Hepatic stellate cell (primary cell): ENCODE results near the gene EMB.
"Not testable (repeated sequence)": the region's sequence is repeated elsewhere in the genome, so short reads cannot be mapped to it uniquely, and the experiment has no call there.

Experiments
- DNase-seq: peaks from one replicate; pipeline ENCODE4 v3.0.0; 2011; ENCODE audit warnings: low spot score

EMB gene

DNA sequence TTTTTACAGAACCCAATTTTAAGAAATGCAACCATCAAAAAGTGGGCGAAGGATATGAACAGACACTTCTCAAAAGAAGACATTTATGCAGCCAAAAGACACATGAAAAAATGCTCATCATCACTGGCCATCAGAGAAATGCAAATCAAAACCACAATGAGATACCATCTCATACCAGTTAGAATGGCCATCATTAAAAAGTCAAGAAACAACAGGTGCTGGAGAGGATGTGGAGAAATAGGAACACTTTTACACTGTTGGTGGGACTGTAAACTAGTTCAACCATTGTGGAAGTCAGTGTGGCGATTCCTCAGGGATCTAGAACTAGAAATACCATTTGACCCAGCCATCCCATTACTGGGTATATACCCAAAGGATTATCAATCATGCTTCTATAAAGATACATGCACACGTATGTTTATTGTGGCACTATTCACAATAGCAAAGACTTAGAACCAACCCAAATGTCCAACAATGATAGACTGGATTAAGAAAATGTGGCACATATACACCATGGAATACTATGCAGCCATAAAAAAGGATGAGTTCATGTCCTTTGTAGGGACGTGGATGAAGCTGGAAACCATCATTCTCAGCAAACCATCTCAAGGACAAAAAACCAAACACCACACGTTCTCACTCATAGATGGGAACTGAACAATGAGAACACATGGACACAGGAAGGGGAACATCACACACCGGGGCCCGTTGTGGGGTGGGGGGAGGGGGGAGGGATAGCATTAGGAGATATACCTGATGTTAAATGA lies 19.7 kb downstream of the EMB start:
- not testable (repeated sequence) for DNase-seq

DNA sequence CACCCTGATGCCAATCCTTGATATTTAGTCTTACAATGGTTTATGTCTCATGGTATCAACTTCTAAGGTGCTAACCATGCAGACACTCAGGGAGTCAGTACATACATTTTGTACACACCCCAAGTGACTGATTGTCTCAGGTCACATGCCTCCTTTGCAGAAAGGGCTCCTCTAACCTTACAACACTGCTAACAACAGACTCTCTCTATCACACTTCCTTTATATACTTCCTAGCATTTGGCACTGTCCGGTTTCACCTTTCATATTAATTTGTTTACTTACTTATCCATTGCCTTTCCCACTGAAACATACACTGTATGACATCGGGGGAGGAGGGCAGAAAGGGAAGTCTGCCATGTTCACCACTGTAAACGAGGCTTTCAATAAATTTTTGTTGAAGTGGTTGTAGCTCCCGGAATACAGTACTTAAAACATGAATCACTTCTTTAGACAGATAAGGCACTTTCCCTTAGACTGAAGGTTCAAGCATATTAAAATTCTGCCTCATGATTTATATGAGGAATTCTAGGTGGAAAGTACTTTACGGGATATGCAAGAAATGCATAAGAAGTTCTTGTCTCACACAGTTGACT lies 20.6 kb downstream of the EMB start:
- no peak for DNase-seq

DNA sequence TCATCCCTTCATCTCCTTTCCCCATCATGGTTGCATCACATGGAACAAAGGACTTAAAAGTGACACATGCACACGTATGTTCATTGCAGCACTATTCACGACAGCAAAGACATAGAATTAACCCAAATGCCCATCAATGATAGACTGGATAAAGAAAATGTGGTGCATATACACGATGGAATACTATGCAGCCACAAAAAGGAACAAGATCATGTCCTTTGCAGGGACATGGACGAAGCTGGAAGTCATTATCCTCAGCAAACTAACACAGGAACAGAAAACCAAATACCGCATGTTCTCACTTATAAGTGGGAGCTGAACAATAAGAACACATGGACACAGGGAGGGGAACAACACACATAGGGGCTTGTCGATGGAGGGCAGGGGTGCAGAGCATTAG lies 21.4 kb downstream of the EMB start:
- not testable (repeated sequence) for DNase-seq

DNA sequence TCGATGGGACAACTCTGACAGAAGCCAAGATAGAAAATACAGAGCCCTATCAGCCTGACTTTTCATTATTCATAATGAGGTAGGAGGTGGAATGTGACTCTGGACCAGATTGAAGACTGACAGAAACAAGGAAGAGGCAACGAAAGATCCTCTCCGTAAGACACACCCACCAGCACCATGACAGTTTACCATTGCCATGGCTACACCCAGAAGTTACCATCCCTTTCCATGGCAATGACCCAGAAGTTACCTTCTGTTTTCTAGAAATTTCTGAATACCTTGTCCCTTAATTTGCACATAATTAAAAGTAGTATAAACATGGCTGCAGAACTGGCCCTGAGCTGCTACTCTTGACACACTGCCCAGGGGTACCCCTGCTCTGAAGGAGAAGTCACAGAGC lies 24.5 kb downstream of the EMB start:
- DNase-seq = not testable (repeated sequence)

DNA sequence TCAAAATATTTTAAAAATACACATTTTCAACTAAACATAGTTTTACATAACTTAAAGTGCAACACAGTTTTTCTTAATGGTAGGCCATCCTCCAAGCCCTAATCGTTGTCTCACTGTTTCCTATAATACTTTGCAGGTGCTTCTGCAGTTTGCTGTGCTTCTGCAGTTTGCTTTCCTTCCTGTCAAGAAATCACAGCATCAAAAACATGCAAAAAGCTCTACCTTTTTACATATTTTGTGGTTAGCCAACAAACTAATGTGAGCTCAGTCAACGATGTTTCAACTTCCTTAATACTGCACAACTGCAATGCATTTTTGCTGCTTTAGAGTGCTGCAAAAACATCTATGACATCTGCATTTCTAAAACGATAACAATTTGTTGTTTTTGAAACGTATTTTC lies 25.2 kb downstream of the EMB start:
- DNase-seq = no peak

GRCh38 chr5:50410932-50411331 lies 30.2 kb downstream of the EMB start:
- not testable (repeated sequence) for DNase-seq

GRCh38 chr5:50406877-50407276 lies 34.2 kb downstream of the EMB start:
- DNase-seq = no peak

- no peak for DNase-seq
Observed at GRCh38 chr5:50401336-50401735, 39.8 kb downstream of the EMB start.

- DNase-seq = peak; percentile 18
Observed at GRCh38 chr5:50393925-50394609, 47.0 kb downstream of the EMB start.

DNA sequence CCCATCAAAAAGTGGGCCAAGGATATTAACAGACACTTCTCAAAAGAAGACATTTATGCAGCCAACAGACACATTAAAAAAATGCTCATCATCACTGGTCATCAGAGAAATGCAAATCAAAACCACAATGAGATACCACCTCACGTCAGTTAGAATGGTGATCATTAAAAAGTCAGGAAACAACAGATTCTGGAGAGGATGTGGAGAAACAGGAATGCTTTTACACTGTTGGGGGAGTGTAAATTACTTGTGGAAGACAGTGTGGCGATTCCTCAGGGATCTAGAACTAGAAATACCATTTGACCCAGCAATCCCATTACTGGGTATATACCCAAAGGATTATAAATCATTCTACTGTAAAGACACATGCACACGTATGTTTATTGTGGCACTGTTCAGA lies 48.8 kb downstream of the EMB start:
- DNase-seq = not testable (repeated sequence)

DNA sequence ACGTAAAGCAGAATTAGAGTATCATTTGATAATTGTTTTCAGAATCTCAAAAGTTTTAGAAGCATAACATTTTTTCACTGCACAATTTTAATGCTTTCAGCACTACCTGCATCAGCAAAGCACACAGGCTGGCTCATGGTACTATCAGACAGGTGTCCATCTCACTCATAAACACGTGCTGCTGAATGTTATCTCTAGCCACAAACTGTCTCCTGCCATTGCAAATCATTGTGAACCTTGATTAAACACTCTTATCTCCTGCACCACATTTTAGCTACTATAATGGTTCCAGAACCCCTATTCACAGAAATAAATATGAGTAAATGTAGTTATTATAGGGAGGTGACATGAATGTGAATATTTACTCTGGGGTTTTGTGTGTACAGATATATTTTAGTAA lies 56.7 kb downstream of the EMB start:
- DNase-seq = not testable (repeated sequence)

GRCh38 chr5:50376696-50377095 lies 64.4 kb downstream of the EMB start:
- DNase-seq = not testable (repeated sequence)

GRCh38 chr5:50369287-50370033 lies 71.6 kb downstream of the EMB start:
- not testable (repeated sequence) for DNase-seq

DNA sequence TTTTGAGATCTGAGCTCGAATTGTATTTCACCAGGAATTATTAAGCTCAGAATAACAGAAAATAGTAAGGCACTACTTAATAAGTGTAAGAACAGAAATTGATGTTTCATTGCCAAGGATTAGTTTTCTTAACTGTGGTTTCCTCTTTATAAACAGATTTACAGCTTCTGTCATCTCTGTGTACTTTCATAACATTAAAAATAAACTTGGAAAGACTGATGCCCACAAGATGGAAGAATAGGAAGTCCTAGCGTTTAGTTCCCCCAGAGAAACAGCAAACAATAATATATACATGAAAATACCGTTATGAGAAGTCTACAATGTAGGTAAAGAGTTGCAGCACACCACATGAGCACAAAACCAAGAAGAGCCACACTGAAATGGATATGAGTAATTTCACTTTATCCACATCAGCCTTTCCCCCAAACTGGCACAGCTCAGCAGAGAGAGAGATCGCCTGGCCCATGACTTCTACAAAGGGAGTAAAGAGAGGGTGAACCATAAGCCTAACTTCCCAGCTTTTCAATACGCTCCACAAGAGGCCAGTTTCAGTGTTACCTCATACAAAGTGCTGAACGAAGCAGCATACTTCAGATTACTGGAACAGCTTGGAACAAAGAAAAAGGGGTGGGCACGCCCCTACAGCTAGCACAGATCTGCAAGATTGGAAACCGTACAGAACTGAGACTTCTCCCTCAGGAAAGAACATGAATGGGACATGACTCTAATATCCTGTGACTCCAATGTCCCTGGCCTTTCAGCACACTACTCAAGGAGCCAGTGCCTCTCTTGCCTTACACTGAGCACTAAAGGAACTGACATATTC lies 75.4 kb downstream of the EMB start:
- no peak for DNase-seq

- DNase-seq = not testable (repeated sequence)
Observed at GRCh38 chr5:50364535-50365309, 76.4 kb downstream of the EMB start.

DNA sequence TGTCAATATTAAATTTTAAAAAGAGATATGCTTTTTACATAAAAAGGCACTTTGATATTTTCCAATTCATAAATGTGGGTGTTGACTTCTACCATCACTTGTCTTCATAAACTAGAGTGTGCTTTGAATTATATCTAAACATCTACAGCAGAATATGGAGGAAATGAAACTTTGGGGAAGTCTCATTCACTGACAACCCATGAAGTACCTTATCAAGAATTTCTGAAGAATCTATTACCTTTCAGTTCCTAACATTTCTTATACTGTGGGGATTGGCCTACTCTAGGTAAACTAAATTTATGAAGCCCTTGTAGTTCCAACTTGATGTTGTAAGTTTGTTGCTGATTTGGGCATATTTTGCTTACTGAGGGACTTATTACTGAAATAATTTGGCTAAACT lies 81.9 kb downstream of the EMB start:
- no peak for DNase-seq

DNA sequence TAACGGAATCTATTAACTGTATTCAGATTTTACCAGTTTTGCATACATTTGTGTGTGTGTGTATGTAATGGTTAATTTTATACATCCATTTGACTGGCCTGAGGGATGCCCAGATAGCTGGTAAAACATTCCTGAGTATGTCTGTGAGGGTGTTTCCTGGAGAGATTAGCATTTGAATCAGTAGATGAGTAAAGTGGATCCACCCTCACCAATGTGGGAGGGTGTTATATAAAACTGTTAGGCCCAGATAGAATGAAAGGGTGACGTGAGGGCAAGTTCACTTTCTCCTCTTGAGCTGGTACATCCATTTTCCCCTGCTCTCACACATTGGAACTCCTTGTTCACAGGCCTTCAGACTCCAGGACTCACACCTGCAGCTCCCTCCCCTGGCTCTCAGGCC lies 88.7 kb downstream of the EMB start:
- no peak for DNase-seq
